GOT3 (cell line): ENCODE data around the gene FGF5.
"Not testable (repeated sequence)": the region's sequence is repeated elsewhere in the genome, so short reads cannot be mapped to it uniquely, and the experiment has no call there.

Experiments used
- DNase-seq: peaks from one replicate; lab custom pipeline; 2025; ENCODE audit warnings: mixed read lengths; lab: John Stamatoyannopoulos, UW

The FGF5 gene

GRCh38 chr4:80254114-80254513 is 12.3 kb upstream of the FGF5 start:
- DNase-seq: no peak

- no peak for DNase-seq
Observed at GRCh38 chr4:80255329-80256095, 11.0 kb upstream of the FGF5 start.

GRCh38 chr4:80257851-80258250 is 8.6 kb upstream of the FGF5 start:
- no peak for DNase-seq

GRCh38 chr4:80259012-80259411 is 7.5 kb upstream of the FGF5 start:
- DNase-seq: no peak

GRCh38 chr4:80259817-80260216 is 6.6 kb upstream of the FGF5 start:
- DNase-seq: no peak

- no peak for DNase-seq
Observed at GRCh38 chr4:80261989-80262600, 4.4 kb upstream of the FGF5 start.

GRCh38 chr4:80263541-80264351 is 2.7 kb upstream of the FGF5 start:
- DNase-seq: no peak

GRCh38 chr4:80264352-80264647 is 2.2 kb upstream of the FGF5 start:
- DNase-seq: no peak

GRCh38 chr4:80264825-80265224 is 1.6 kb upstream of the FGF5 start:
- no peak for DNase-seq

GRCh38 chr4:80265571-80266252 is 752 bp upstream of the FGF5 start:
- peak; percentile 10 for DNase-seq

GRCh38 chr4:80266902-80267380 is 477 bp downstream of the FGF5 start:
- DNase-seq: no peak

- DNase-seq: no peak
Observed at GRCh38 chr4:80268081-80268823, 1.8 kb downstream of the FGF5 start.

- DNase-seq: no peak
Observed at GRCh38 chr4:80268936-80269335, 2.5 kb downstream of the FGF5 start.

GRCh38 chr4:80270321-80270720 is 3.9 kb downstream of the FGF5 start:
- DNase-seq: no peak

GRCh38 chr4:80270868-80271267 is 4.4 kb downstream of the FGF5 start:
- DNase-seq: no peak

GRCh38 chr4:80271801-80272200 is 5.3 kb downstream of the FGF5 start:
- DNase-seq: no peak

GRCh38 chr4:80276931-80277330 is 10.5 kb downstream of the FGF5 start:
- DNase-seq: no peak

- no peak for DNase-seq
Observed at GRCh38 chr4:80279751-80280150, 13.3 kb downstream of the FGF5 start.

GRCh38 chr4:80286451-80286850 is 20.0 kb downstream of the FGF5 start:
- DNase-seq: no peak

GRCh38 chr4:80290665-80291064 is 24.2 kb downstream of the FGF5 start:
- not testable (repeated sequence) for DNase-seq

GRCh38 chr4:80294206-80294605 is 27.7 kb downstream of the FGF5 start:
- no peak for DNase-seq

- no peak for DNase-seq
Observed at GRCh38 chr4:80295336-80295735, 28.9 kb downstream of the FGF5 start.
